HG03039 (cell line): ENCODE results near the gene ALG5.

ENCODE experiments used
- ATAC-seq: cut with Tn5 transposase; IDR thresholded peaks from one replicate; pipeline ENCODE4 v1.9.1; 2021; ENCODE audit warnings: mild to moderate bottlenecking, moderate library complexity; ENCODE audit not compliant: unreplicated experiment

ALG5 gene

GRCh38 chr13:36915896-36916640 is 83.1 kb downstream of the ALG5 start:
- ATAC-seq: no peak

- ATAC-seq: no peak
Observed at GRCh38 chr13:36915106-36915505, 84.0 kb downstream of the ALG5 start.

GRCh38 chr13:36914648-36915047 is 84.5 kb downstream of the ALG5 start:
- no peak for ATAC-seq

GRCh38 chr13:36913463-36913862 is 85.7 kb downstream of the ALG5 start:
- no peak for ATAC-seq

DNA sequence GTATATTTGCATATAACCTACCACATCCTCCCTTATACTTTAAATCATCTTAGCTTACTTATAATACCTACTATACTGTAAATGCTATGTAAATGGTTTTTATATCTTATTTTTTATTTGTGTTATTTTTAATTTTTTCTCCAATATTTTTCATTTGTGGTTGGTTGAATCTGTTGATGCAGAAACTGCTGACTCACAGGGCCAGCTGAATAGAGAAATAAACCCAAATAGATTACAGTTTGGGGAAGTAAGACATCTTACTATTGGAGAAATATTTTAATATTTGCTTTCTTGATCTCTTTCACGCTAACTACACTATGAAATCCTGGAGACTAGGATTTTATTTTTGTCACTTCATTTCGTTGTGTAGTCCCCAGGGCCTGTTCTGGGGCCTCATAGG is 86.2 kb downstream of the ALG5 start:
- ATAC-seq: no peak

GRCh38 chr13:36912369-36912768 is 86.8 kb downstream of the ALG5 start:
- ATAC-seq: no peak

- ATAC-seq: no peak
Observed at GRCh38 chr13:36910545-36910944, 88.6 kb downstream of the ALG5 start.

DNA sequence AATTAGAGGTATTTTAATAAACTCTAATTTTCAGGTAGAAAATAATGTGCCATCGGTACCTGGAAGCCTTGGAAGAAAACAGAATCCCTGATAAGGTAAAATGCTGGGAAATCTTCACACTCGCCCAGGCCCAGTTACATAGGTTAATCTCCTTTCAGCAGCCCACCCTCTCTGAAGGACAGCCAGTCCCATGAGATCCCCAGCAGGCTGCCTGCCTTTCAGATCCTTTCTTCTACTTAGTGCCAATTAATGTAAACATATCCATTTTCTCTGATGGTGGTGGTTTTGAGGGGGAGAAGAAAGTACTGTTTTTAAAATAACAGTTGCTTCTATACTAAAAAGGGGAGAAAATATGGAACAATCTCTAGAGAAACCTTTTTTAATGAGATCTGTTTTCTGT is 91.3 kb downstream of the ALG5 start:
- no peak for ATAC-seq

- no peak for ATAC-seq
Observed at GRCh38 chr13:36907266-36907665, 91.9 kb downstream of the ALG5 start.

- ATAC-seq: no peak
Observed at GRCh38 chr13:36905944-36906343, 93.2 kb downstream of the ALG5 start.

DNA sequence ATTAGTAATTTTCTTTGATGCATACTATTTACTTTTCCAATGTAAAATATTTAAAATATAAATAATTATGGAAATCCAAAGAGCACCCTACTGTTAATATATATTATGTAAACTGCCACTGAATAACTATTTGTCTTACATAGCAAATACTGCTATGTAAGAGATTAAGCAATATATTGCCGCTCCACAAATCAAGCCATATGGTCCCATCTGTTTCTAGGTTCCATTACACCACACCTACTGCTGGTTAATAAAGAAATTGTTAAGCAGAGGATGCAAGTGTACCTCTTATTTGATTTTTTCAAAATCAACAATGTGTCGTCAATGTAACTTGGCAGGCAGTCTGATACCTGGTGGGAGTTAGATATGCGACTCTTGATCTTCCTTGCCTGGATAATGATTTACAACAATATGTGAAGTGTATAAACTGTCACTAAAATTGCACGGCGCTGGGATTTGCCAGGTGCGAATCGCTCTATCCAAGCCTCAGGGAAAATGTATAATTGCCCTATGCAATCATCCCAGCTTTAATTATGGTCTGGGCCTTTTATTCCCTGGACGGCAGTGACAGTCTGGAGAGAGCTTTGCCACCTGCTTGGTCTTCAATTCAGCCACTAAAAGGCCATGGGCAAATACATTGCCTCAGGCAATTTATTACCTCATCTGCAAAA is 95.1 kb downstream of the ALG5 start:
- ATAC-seq: no peak
